Fibroblast of gingiva (primary cell): ENCODE data around the gene ST6GALNAC2.

Experiments used
- DNase-seq: peaks from one replicate; pipeline ENCODE4 v3.0.0-alpha.2; 2011; ENCODE audit warnings: low read depth

The ST6GALNAC2 gene

DNA sequence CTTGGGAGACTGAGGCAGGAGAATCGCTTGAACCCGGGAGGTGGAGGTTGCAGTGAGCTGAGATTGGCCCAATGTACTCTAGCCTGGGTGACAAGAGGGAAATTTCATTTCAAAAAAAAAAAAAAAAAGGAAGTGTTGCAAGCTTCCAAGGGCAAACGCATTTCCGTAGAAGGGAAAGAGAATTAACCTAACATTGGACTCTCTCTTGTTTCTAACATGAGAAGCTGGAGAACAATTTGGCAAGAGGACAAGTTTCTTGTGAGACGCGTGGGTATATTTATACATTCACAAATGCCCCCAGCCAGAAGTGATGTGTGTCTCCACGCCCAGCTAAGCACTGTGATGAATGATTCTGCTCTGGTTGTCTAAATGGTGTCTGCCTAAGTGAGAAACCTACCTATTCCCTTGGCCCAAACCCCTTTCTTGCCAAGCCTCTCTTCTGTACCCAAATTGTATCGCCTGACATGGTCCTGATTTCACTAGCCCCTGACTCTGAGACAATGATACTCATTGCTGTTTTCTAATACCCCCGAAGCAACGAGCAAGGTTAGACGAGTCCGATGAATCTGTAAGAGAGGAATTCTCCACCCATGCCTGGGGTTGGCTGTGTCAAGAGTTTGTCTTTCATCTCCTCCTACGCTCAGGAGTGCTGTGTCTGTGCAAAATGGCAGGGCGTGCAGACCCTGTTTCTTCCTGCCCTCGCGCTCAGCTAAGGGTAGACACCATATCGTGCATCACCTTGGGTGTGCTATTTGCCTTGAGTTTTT lies 14.2 kb upstream of the ST6GALNAC2 start:
- no peak for DNase-seq

DNA sequence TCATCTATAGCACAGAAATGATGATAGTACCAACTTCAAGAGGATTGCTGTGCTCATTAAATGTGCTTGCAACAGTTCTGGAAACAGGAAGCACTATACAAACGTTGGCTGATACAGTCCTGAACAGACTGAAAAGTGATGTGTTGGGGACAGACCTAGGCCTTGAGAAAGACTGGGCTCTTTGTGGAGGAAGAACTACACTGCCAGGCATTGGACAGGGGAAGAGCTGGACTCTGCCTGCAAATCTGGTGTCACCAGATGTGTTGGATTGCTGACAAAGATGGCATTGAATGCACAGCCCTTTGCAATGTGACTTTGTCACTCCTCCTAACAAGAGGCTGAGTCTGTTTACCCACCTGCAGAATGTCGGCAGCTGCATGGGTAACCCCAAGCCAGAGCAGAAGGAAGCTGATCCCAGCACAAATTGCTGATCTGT lies 12.4 kb upstream of the ST6GALNAC2 start:
- DNase-seq = no peak

DNA sequence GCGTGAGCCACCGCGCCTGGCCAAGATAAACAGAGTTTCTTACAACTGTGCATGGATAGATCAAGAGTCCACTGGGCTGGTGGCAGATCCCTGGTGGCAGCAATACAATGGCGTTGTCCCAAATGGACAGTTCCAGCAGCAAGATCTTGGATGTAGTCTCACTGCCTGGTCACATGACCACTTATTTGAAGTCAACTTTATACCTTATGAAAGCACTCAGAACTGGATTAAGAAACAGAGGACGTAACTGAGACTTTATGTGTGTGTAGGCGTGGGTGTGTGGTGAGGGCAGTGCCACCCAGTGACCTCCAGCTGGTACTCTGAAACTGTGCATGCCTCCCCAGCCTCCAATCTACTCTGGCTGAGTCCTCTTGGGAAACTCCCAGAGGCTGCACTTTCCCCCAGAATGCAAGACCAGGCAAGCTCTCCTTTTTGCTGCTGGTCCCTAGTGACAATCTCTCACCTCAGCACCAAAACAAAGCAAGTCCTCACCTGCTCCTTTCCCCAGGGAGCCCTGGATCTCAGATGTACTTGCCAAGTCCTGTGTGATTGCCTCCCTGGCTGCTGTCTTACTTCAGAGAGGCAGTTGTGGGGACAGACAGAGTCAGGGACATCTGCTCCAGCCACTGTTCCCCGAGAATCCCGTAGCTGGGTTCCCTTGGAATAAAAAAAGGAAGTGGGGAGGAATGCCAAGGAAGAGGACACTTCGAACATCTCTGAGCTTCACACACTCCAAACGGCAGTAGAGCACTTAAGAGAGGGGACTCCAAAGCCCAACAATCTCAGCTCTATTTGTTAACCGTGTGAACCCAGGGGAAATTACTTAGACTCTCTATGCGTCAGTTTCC lies 11.7 kb upstream of the ST6GALNAC2 start:
- DNase-seq = peak; percentile 26

DNA sequence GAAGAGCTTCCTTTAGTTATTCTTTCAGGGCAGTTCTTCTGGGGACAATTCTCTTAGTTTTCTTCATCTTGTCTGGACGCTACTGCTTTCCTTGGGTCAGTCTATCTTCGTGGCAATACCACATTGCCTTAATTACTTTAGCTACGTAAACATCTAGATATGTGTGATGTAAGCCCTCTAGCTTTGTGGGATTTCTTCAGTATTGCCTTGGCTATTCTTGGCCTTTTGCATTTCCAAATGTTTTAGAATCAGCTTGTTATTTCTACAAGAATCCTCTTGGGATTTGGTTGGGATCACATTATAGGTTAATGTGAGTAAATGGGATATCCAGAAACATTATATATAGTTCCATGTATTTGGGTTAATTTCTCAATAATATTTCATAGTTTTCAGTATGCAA lies 9.0 kb upstream of the ST6GALNAC2 start:
- DNase-seq = peak; percentile 58

DNA sequence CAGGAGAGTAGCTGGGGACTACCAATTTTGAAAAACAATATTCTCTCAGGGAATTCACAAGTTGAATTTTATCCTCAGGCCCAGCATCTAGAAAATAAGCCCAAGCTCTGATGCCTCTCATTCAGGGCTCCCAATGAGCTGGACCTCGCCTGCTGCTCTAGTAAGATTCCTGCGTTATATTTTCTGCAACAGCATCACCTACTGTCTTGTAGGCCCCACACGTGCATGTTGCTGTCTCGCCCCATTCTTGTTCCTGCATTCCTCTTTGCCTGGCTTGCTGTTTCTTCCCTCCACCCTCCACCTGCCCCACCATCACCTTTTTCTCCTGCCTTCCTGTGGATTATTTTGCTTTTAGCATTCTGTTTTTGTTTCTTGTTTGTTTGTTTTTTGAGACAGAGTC lies 8.3 kb upstream of the ST6GALNAC2 start:
- DNase-seq = no peak

DNA sequence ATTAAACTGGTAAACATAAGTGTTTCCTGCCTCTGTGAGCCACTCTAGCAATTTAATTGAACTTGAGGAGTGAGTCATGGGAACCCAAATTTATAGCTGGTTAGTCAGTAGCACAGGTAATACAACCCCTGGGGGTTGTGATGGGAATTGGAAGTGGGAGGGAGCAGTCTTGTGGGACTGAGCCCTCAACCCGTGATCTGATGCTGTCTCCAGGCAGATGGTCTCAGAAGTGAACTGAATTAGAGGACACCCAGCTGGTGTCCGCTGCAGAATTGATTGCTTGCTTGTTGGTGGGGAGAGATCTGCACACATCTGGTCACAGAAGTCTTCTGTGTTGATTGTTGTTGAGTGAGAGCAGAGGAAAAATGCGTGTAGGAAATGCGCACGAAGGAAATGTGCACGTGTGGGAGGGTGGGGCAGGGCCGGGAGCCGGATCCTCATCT lies 7.7 kb upstream of the ST6GALNAC2 start:
- DNase-seq = no peak

DNA sequence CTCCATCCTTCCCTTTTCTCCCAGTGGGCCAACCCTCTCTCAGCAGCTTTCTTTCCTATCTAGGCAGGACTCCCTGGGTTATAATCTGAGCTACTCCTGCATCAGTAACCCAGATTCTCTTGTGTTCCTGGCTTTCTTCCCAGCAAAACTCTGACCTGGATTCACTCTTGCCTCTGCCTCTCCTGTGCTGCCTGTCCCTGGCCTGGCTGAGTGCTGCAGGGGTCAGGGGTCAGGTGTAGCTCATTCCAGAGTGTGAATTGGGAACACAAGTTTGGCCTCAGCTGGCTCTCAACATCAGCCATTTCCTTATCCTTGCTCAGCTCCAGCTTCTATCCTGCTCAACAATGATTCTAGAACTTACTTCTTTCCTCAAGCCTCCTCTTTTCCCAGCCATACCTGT lies 2.5 kb upstream of the ST6GALNAC2 start:
- no peak for DNase-seq

DNA sequence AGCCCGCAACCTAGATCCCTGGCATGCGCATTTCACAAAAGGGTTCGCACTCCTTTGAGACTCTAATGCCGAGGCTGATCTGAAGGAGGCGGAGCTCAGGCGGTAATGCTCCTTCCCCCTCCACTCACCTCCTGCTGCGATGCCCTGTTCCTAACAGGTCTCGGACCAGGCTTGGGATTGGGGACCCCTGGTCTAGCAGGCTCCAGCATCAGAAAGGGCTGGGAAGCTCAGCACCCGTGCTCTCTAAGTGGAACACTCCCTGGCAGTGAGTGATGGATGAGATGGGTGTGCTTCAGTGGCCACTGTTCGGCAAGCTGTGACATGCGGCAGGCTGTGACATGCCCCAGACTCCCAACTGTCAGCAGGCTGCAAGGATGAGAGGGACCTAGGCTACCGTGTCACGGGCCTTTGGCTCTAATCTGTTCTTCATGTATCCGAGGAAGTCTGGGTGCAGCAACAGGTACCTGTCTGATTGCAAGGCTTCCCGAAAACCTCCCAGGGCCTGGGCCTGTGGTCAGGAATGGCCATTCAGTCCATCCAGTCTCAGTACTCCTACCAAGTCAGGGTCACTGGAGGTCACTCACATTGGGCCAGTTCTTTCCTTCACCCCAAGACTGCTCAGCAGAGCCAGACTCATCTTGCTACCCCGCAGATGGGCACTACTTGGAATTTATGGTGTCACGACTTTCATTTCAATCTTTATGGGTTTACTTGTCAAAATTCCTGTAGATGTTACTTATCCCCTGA lies 1.3 kb upstream of the ST6GALNAC2 start:
- no peak for DNase-seq

DNA sequence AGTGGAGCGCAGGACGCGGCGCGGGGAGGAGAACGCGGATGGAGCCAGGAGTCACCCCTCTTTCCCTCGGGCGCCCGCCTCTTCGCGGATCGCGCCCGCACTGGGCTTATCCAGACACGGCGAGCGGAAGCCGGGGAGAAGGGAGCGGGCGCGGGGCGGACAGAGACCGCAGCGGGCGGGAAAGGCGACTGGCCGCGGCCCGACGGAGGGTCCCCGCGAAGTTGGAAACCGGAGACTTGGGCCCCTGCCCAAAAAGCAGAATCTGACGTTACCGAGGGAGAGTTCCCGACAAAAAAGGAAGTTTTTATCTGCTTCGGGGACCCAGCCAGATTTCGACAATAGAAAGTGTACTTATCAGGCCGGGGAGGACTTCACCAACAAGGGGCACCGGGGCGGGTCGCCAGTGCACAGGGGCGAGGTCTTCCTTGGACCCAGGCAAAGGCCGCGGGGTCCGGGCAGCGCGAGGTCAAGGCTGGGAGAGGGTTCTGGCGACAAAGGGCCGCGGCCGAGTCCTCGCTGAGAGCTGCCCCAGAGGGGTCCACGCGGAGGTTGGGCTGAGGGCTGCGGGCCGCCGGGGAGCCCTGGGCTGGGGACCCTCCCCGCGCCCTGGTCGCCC lies 519 bp downstream of the ST6GALNAC2 start:
- DNase-seq = no peak

DNA sequence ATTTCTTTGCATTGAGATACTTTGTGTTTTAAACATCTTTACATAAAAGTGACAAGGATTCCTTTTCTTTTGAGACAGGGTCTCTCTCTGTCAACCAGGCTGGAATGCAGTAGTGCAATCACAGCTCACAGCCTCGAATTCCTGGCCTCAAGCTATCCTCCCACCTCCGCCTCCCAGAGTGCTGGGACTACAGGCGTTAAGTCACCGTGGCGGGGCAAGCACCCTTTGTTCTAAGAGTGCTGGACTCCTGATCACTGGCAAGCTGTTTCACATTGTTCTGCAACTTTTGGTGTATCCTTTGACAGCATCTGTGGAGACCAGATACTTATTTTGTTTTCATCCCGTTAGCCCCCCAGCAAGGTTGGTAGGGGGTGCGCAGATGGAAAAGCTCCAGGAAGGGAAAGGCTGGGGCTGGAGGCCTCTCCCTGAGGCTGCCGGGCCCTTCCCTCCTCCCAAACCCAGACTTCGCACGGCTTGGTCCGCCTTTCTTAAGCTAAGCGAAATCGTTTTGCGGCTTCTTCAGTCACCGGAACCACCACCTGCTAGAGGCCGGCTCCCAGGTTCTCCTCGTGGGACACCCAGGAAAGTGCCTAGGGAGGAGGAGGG lies 1.1 kb downstream of the ST6GALNAC2 start:
- DNase-seq = no peak

DNA sequence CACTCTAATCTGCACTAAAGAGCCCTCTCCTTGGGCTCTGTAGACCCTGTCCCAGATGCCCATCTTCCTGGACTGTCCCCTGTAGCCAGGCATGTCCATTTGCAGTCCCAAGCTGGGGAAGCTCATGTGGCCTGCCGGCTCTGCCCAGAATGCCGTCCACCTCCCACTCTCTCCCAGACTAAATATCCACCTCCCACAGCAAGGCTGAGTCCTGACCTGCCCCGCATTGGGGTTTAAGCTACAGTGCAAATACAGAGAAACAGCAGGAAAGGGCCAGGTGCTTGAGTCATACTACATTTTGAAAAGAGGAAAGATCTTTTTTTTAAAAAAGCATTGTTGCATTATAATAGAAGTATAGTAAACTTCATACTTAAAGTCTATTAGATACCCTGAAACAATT lies 3.0 kb downstream of the ST6GALNAC2 start:
- no peak for DNase-seq

DNA sequence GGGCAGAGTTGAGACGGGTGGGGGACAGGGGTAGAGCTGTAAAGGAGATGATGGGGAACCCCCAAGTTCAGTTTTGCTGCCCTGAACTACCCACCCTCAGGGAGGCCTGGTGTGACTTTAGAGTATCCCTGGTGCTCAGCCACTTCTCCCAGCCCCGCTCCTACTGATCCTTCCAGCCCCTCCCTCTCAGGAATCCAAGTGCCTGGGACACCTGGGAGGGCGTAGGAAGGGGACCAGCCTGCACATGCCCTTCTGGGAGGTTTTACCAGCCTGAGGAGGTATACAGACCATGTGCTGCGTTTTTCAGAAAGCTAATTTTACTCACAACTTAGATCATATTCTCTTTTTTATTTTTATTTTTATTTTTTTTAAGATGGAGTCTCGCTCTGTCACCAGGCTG lies 4.1 kb downstream of the ST6GALNAC2 start:
- no peak for DNase-seq

DNA sequence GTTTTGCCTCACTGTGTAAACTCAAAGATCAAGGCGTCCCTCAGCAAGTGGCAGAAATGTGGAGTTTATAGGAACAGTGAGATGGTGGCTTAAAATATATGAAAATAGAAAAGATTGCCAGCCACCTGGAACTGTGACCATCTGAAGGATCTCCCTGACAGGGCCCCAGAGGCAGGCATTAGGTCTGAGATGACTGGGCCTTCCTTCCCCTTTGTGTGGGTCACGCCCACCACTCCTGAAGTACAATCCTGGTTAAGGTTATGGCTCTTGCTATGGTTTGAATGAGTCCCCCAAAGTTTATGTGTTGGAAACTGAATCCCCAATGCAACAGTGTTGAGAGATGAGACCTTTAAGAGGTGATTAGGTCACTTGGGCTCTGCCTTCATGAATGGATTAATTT lies 6.4 kb downstream of the ST6GALNAC2 start:
- no peak for DNase-seq

DNA sequence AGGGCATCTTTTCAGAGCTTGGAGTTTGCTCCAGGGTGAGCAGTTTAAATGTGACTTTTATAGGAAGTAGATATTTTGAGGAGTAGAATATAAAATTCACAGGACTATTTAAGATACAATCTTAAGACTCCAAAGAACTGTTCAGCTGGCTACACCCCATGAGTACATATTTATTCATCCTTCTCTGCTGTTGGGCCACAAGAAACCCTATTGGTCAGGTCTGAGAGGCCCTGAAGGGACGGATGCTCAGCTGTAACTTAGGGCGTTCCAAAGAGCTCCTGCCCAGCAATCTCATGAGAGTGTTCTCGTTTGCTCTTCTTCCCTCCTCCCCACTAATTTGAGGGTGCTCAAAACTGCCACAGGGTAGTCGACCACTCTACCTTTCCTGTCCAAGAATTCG lies 7.3 kb downstream of the ST6GALNAC2 start:
- no peak for DNase-seq

DNA sequence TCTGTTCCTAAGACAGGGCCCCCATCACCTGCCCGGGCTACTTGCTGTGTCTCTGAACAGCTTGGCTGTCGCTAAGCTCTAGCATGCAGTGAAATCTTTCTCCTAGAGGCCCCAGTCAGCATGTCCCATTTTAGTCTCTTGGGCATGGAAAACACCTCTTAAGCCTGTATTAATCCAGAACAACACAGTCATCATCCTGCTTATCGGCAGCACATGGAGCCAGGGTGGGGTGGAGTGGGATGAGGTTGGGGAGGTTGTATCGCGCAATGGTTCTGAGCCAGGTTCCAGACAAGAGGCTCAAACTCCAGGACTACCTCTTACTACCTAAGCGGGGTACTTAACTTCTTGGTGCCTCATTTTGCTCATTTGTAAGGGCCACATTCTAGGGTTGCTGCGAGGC lies 7.8 kb downstream of the ST6GALNAC2 start:
- no peak for DNase-seq

DNA sequence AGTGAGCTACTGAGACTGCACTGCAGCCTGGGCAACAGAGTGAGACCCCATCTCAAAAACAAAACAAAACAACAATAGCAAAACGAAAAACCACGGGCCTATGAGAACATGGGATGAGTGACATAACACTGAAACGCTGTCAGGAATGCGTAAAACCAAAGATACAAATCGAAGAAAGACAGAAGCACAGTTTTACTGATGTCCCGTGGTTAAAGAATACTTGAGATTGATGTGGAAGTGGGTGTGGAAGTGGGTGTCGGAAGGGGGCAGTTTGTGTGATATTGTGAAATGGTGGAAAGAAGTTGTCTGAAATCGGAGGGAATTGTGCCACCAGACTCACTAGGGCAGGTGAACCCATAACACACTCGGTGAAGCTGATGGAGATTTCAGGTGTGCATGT lies 9.5 kb downstream of the ST6GALNAC2 start:
- no peak for DNase-seq

DNA sequence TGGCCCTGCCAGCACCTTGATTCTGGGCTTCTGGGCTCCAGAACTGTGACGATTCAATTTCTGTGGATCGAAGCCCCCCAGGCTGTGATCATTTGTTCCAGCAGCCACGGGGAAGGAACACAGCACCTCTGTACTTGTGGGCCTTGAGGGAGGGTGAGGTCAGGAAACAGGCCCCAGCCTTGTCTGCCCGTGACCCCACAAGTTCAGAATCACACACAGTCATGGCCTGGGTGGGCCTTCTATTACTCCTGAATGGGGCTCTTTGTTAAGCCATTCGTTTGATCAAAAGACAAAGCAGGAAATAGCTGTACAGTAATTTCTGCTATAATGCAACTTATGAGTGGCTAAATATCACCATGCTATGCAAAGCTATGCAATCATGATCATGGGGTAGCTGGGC lies 10.1 kb downstream of the ST6GALNAC2 start:
- no peak for DNase-seq

DNA sequence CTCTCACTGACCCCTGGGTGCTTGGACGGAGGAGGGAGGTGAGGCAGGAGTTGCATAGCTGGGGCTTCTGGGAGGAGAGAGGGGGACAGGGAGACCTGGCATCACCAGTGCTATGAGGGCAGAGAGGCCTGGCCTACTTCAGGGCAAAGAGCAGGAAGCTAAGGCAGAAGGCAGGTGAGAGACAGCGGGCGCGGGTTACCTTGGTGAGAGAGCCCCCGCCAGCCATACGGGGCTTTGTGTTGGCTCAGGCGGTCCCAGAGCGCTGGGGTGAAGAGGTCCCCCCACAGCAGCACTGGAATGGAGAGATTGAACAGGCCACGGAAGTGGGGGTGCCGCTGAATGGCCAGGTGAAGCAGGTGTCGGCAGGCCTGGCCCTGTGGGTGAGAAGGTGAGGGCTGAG lies 11.5 kb downstream of the ST6GALNAC2 start:
- DNase-seq = no peak

DNA sequence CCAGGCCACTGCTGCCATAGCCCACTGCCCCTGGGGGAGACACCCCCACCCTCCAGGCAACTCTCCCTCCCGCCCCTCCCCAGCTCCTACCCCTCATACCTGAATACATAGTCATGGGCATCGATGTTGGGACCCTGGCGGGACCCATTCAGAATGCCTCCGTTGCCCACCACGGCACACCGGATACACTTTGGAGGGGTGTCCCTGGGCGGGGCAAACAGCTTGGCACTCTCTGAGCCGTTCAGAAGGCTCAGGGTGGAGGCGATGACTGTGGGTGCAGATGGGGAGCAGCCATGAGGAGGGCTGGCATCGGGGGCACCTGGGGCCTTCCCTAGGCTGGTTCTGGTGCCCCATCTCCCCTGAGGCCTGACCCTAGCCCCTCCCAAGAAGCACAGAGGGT lies 12.6 kb downstream of the ST6GALNAC2 start:
- DNase-seq = no peak

DNA sequence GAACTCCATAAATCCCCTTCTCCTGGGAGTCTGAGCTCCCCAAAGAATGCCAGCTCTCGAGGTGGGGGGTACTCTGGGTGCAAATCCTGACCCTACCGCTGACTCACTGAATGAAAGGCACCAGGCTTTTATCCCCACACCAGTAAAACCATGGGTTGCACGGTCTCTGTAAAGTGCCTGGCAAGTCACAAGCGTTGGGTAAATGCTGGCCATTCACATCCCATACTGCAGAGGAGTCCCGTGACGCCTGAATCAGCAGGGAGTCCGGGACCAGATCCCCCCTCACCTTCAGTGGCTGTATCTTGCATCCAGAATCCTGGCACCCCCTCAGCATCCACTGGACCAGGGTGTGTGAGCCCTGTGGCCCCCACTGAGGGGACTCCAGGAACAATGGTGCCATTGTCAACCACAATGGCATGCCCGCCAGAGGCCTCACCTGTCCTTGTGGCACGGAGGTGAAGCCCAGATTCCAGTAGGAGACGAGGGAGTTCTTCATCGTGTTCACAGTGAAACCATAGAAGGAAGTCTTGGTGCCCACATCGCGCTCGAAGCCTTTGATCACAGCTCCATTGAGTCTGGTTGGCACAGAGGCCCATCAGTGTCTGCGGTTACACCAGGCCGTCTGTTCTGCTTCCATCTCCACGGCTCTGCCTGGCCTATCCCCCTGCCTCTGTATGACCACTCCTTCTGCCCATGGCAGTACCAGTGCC lies 13.3 kb downstream of the ST6GALNAC2 start:
- DNase-seq = no peak

DNA sequence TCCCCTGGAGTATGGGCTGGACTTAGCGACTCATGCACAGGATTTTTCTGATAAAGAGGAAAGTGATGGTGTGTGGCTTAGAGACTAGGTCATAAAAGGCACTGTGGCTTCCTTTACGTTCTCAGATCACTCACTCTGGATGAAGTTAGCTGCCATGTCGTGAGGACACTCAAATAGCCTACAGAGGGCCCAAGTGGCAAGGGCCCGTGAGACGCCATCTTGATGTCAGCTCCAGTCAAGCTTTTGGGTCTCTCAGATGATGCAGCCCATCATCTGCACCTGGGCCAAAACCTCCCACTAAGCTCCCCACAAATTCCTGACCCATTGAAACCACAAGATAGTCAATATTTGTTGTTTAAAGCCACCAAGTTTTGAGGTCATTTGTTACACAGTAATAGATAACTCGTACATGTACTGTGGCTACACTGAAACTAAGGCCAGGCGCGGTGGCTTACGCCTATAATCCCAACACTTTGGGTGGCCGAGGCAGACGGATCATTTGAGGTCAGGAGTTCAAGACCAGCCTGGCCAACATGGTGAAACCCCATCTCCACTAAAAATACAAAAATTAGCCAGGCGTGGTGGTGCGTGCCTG lies 14.7 kb downstream of the ST6GALNAC2 start:
- DNase-seq = no peak
